ENCODE measurements around the gene TUNAR.

DNA sequence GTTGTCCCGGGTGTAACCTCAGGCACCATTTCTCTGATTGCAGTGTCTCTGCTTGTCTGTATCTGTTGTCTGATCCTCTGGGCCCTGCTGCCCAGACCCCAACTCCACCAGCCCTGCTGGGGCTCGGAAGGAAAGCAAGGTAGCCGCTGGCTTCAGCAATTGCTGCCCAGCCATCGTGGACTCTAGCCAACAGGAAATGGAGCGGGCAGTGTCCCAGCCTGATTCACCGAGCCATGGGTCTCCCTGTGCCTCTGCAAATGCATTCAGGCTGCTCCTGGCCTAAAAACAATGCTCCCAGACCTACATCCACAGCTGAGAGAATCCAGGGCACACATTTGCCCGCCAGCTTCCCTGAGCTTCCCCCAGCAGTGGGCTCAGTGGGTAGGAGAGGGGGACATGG, 9.2 kb downstream of the TUNAR start:
- TF ChIP-seq, protein P1, sequence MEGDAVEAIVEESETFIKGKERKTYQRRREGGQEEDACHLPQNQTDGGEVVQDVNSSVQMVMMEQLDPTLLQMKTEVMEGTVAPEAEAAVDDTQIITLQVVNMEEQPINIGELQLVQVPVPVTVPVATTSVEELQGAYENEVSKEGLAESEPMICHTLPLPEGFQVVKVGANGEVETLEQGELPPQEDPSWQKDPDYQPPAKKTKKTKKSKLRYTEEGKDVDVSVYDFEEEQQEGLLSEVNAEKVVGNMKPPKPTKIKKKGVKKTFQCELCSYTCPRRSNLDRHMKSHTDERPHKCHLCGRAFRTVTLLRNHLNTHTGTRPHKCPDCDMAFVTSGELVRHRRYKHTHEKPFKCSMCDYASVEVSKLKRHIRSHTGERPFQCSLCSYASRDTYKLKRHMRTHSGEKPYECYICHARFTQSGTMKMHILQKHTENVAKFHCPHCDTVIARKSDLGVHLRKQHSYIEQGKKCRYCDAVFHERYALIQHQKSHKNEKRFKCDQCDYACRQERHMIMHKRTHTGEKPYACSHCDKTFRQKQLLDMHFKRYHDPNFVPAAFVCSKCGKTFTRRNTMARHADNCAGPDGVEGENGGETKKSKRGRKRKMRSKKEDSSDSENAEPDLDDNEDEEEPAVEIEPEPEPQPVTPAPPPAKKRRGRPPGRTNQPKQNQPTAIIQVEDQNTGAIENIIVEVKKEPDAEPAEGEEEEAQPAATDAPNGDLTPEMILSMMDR (conservative IDR thresholded peaks at IDR 0.05; ENCODE audit: low read depth in 2 of 2) = no peak
- TF ChIP-seq POLR2AphosphoS5 (IDR thresholded peaks at IDR 0.05; ENCODE audit: low read depth) (no peak), EZH2 (IDR thresholded peaks at IDR 0.05; ENCODE audit: low read depth, unreplicated experiment) (no peak), REST (IDR thresholded peaks at IDR 0.05; ENCODE audit: unreplicated experiment) (no peak), EZH2phosphoT487 (IDR thresholded peaks at IDR 0.05; ENCODE audit: unreplicated experiment) (no peak), CREB1 (CRISPR knock-in tag; IDR thresholded peaks at IDR 0.05; ENCODE audit: low read depth) (no peak), ZNF114 (CRISPR knock-in tag; IDR thresholded peaks at IDR 0.05) (no peak), ZNF331 (CRISPR knock-in tag; IDR thresholded peaks at IDR 0.05; ENCODE audit: low read depth) (no peak), JUNB (IDR thresholded peaks at IDR 0.05; ENCODE audit: unreplicated experiment) (no peak), STAT1 (IDR thresholded peaks at IDR 0.05; ENCODE audit: unreplicated experiment) (no peak), ZNF462 (CRISPR knock-in tag; IDR thresholded peaks at IDR 0.05) (no peak), NANOG (IDR thresholded peaks at IDR 0.05; ENCODE audit: borderline replicate concordance) (no peak)
- TF ChIP-seq, protein P2, sequence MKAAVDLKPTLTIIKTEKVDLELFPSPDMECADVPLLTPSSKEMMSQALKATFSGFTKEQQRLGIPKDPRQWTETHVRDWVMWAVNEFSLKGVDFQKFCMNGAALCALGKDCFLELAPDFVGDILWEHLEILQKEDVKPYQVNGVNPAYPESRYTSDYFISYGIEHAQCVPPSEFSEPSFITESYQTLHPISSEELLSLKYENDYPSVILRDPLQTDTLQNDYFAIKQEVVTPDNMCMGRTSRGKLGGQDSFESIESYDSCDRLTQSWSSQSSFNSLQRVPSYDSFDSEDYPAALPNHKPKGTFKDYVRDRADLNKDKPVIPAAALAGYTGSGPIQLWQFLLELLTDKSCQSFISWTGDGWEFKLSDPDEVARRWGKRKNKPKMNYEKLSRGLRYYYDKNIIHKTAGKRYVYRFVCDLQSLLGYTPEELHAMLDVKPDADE (IDR thresholded peaks at IDR 0.05) = no peak
